ENCODE results near the gene POU2AF1.

POU2AF1 gene

GRCh38 chr11:111310088-111310487, 69.0 kb downstream of the POU2AF1 start:
- DNase-seq = no peak

GRCh38 chr11:111309215-111309915, 69.7 kb downstream of the POU2AF1 start:
- DNase-seq = no peak

GRCh38 chr11:111308140-111308539, 70.9 kb downstream of the POU2AF1 start:
- no peak for DNase-seq

GRCh38 chr11:111307472-111308108, 71.5 kb downstream of the POU2AF1 start:
- DNase-seq = no peak

- DNase-seq = no peak
These were observed 72.8 kb downstream of the POU2AF1 start for GRCh38 chr11:111306321-111306720.

GRCh38 chr11:111305876-111306275, 73.2 kb downstream of the POU2AF1 start:
- DNase-seq = no peak

GRCh38 chr11:111305162-111305802, 73.8 kb downstream of the POU2AF1 start:
- DNase-seq = no peak

- no peak for DNase-seq
These were observed 75.6 kb downstream of the POU2AF1 start for GRCh38 chr11:111303461-111303860.

GRCh38 chr11:111302298-111302697, 76.8 kb downstream of the POU2AF1 start:
- DNase-seq = no peak

Data from AML-193 (cell line).